BLaER1 treated with 17β-estradiol and CSF1 and Interleukin-3, amounts not matched to agents 10 nM and 100 nM (cell line): ENCODE results near the gene NDUFS8.
A peak's percentile ranks its signal among the peaks of the same experiment; 100 is the strongest.

Source experiments
- H3K27ac ChIP-seq, 11 experiments: shearing (Covaris generic); formaldehyde crosslinking; 2 replicates each; pipeline ENCODE4 v1.8.1; 2022
- H3K27me3 ChIP-seq, 11 experiments: shearing (Covaris generic); formaldehyde crosslinking; 2 replicates each; pipeline ENCODE4 v1.8.1; 2022
- H3K36me3 ChIP-seq, 11 experiments: shearing (Covaris generic); formaldehyde crosslinking; 2 replicates each; pipeline ENCODE4 v1.8.1; 2022
- H3K4me1 ChIP-seq, 10 experiments: shearing (Covaris generic); formaldehyde crosslinking; 2 replicates each; pipeline ENCODE4 v1.8.1; 2022
- H3K4me2 ChIP-seq, 11 experiments: shearing (Covaris generic); formaldehyde crosslinking; 2 replicates each; pipeline ENCODE4 v1.8.1; 2022
- H3K4me3 ChIP-seq, 10 experiments: shearing (Covaris generic); formaldehyde crosslinking; 2 replicates each; pipeline ENCODE4 v1.8.1; 2022
- H3K9ac ChIP-seq, 11 experiments: shearing (Covaris generic); formaldehyde crosslinking; 2 replicates each; pipeline ENCODE4 v1.8.1; 2022
- H3K9me3 ChIP-seq, 11 experiments: shearing (Covaris generic); formaldehyde crosslinking; replicated peaks in 1 of 11; 2 replicates each; pipeline ENCODE4 v1.8.1; 2022
- H4K20me1 ChIP-seq, 11 experiments: shearing (Covaris generic); formaldehyde crosslinking; 2 replicates each; pipeline ENCODE4 v1.8.1; 2022
- Cebpa-rat ChIP-seq, 11 experiments: shearing (Covaris generic); IDR thresholded peaks; 2 replicates each; pipeline ENCODE4 v1.8.1; 2022

Gene NDUFS8

GRCh38 chr11:68071281-68072048 is 41.0 kb downstream of the NDUFS8 start:
- peaks cover 77 to 97% (median 86%) of the 10 kb centered on the region in 11 experiments for H3K36me3 ChIP-seq
- H3K9ac ChIP-seq, result no peak overlapping the region
- H3K4me3 ChIP-seq, result no peak overlapping the region
- no peak overlapping the region for H3K27ac ChIP-seq
- peaks cover 7 to 13% (median 9%) of the 10 kb centered on the region in 10 experiments; a peak in 17 of 20 replicates for H3K4me1 ChIP-seq
- H3K4me2 ChIP-seq, result peak overlapping the region in 6 of 11 experiments; percentile 17 to 30 (median 20); a peak in 7 of 22 replicates
- TF ChIP-seq Cebpa-rat (IDR thresholded peaks at IDR 0.05), result no peak
- H3K27me3 ChIP-seq, result no peaks in the 10 kb centered on the region
- H3K9me3 ChIP-seq, result no peaks in the 10 kb centered on the region
- peaks cover 0 to 32% (median 6%) of the 10 kb centered on the region in 11 experiments; a peak in 10 of 22 replicates for H4K20me1 ChIP-seq

- Histone ChIP-seq H3K4me3 (no peak overlapping the region), H3K4me2 (no peak overlapping the region), H3K27ac (no peak overlapping the region), H3K9me3 (no peaks in the 10 kb centered on the region), H3K9ac (no peak overlapping the region), H3K36me3 (peaks cover 44 to 86% (median 62%) of the 10 kb centered on the region in 11 experiments), H3K27me3 (no peaks in the 10 kb centered on the region), H3K4me1 (peaks cover 21 to 42% (median 35%) of the 10 kb centered on the region in 10 experiments), H4K20me1 (peaks cover 0 to 52% (median 21%) of the 10 kb centered on the region in 11 experiments; a peak in 14 of 22 replicates)
- peak in 3 of 11 experiments; percentile 10 to 53 (median 28); a peak in 1 of 22 replicates for TF ChIP-seq Cebpa-rat (IDR thresholded peaks at IDR 0.05)
Measured at GRCh38 chr11:68074584-68075352, 44.3 kb downstream of the NDUFS8 start.

GRCh38 chr11:68076371-68077042 is 46.0 kb downstream of the NDUFS8 start:
- peak in 5 of 11 experiments; percentile 16 to 71 (median 30); a peak in 5 of 22 replicates for TF ChIP-seq Cebpa-rat (IDR thresholded peaks at IDR 0.05)
- Histone ChIP-seq H3K27me3 (no peaks in the 10 kb centered on the region), H3K9me3 (no peaks in the 10 kb centered on the region), H3K36me3 (peaks cover 38 to 86% (median 62%) of the 10 kb centered on the region in 11 experiments), H3K27ac (no peak overlapping the region), H3K4me2 (no peak overlapping the region), H3K4me3 (no peak overlapping the region), H3K9ac (no peak overlapping the region), H3K4me1 (peaks cover 15 to 40% (median 31%) of the 10 kb centered on the region in 10 experiments), H4K20me1 (peaks cover 0 to 52% (median 20%) of the 10 kb centered on the region in 11 experiments; a peak in 14 of 22 replicates)

GRCh38 chr11:68077617-68078582 is 47.4 kb downstream of the NDUFS8 start:
- H3K4me1 ChIP-seq, result peaks cover 11 to 34% (median 25%) of the 10 kb centered on the region in 10 experiments
- no peak overlapping the region for H3K4me3 ChIP-seq
- TF ChIP-seq Cebpa-rat (IDR thresholded peaks at IDR 0.05), result no peak
- peak overlapping the region; percentile 33 to 77 (median 73) for H3K4me2 ChIP-seq
- H3K9ac ChIP-seq, result peak overlapping the region in 3 of 11 experiments; percentile 14 to 23 (median 23); a peak in 3 of 22 replicates
- peaks cover 0 to 56% (median 20%) of the 10 kb centered on the region in 11 experiments; a peak in 15 of 22 replicates for H4K20me1 ChIP-seq
- H3K9me3 ChIP-seq, result no peaks in the 10 kb centered on the region
- H3K27me3 ChIP-seq, result no peaks in the 10 kb centered on the region
- 0 out of 22 replicates have a peak overlapping the region, but pooled peaks of 1 of the 11 experiments have one; percentile 14 for H3K27ac ChIP-seq
- H3K36me3 ChIP-seq, result peaks cover 29 to 84% (median 57%) of the 10 kb centered on the region in 11 experiments

- Histone ChIP-seq H3K4me1 (peaks cover 11 to 34% (median 25%) of the 10 kb centered on the region in 10 experiments), H3K4me3 (no peak overlapping the region), H3K9ac (no peak overlapping the region), H3K27me3 (no peaks in the 10 kb centered on the region), H3K9me3 (no peaks in the 10 kb centered on the region), H3K36me3 (peaks cover 15 to 59% (median 39%) of the 10 kb centered on the region in 11 experiments), H4K20me1 (peaks cover 0 to 67% (median 20%) of the 10 kb centered on the region in 11 experiments; a peak in 15 of 22 replicates), H3K4me2 (no peak overlapping the region), H3K27ac (no peak overlapping the region)
- TF ChIP-seq Cebpa-rat (IDR thresholded peaks at IDR 0.05), result no peak
Measured at GRCh38 chr11:68080860-68081259, 50.4 kb downstream of the NDUFS8 start.

GRCh38 chr11:68081691-68082090 is 51.2 kb downstream of the NDUFS8 start:
- Histone ChIP-seq H3K27ac (no peak overlapping the region), H3K27me3 (no peaks in the 10 kb centered on the region), H4K20me1 (peaks cover 0 to 59% (median 16%) of the 10 kb centered on the region in 11 experiments; a peak in 15 of 22 replicates), H3K4me1 (peaks cover 11 to 33% (median 25%) of the 10 kb centered on the region in 10 experiments), H3K4me2 (no peak overlapping the region), H3K9ac (no peak overlapping the region), H3K4me3 (no peak overlapping the region), H3K9me3 (no peaks in the 10 kb centered on the region), H3K36me3 (peaks cover 15 to 60% (median 36%) of the 10 kb centered on the region in 11 experiments)
- TF ChIP-seq Cebpa-rat (IDR thresholded peaks at IDR 0.05), result no peak

GRCh38 chr11:68082481-68082880 is 52.0 kb downstream of the NDUFS8 start:
- Histone ChIP-seq H3K4me2 (no peak overlapping the region), H3K9ac (no peak overlapping the region), H3K4me3 (no peak overlapping the region), H3K4me1 (peaks cover 10 to 25% (median 20%) of the 10 kb centered on the region in 10 experiments), H3K9me3 (no peaks in the 10 kb centered on the region), H3K27ac (no peak overlapping the region), H4K20me1 (peaks cover 0 to 51% (median 10%) of the 10 kb centered on the region in 11 experiments; a peak in 14 of 22 replicates), H3K36me3 (peaks cover 15 to 57% (median 35%) of the 10 kb centered on the region in 11 experiments), H3K27me3 (no peaks in the 10 kb centered on the region)
- no peak for TF ChIP-seq Cebpa-rat (IDR thresholded peaks at IDR 0.05)
